Superior temporal gyrus (tissue), 1 donor: ENCODE measurements around the gene P2RY14.

ENCODE experiments used
- DNase-seq: peaks from one replicate; pipeline ENCODE4 v3.0.0-alpha.2; 2016; ENCODE audit errors: extremely low spot score

The P2RY14 gene

DNA sequence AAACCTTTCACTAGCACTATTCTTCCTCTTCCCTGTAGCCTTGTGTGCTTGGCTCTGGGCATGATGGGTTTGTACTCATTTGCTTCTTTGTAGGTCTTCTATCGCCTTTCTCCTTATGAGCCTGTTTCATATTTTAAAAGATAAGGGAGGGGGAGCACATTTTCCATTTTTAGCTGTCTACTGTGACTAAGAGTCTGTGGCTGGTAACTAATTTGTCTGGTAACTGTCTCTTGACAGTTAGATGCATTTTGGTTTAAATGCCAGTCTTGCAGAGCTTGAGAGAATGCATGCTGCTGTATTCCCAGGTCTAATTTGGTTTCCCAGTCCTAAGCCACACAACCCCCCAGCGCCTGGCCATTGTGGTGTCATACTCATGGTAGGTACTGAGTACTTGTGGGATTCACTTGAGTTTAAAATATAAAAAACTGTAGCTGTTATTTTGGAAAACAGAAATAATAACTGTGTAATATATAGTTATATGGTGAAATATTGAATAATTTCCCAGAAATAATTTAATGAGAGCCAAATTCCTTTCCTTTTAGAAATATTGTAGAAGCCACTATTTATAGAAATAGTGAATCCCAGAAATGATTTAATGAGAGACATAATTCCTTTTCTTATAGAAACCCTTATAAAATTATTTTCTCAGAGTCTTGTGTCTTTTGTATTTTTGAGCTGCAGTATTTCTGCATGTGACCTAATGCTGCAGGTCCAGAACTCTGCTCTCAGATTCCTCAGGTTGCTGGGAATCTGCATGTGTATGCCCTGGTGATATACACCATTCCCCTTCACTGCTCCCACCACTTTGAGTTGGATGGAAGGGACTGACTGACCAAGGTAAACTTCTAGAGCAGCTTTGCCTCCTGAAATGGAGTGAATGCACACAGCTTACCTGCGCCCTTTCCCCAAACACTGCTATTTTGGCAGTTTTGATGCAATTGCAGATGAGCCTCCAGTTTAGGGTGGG lies 61.4 kb downstream of the P2RY14 start:
- no peak for DNase-seq

DNA sequence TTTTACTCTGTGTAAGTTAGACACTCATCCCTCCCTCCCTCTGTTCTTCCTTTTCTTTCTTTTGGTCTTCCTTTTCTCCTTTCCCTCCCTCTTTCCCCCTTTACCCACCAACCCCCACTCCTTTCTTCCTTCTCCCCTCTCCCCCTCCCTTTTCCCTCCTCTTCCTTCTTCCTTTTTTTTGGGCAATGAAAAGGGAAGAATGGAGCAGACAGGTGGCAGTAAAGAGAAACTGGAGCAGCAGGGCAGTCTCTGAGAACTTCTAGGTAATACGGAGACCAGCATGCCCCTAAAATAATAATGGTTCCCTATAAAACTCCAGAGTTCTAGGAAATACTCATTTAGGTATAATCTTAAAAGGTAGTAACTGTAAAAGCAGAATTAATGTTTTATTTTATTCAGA lies 63.9 kb downstream of the P2RY14 start:
- DNase-seq = no peak

DNA sequence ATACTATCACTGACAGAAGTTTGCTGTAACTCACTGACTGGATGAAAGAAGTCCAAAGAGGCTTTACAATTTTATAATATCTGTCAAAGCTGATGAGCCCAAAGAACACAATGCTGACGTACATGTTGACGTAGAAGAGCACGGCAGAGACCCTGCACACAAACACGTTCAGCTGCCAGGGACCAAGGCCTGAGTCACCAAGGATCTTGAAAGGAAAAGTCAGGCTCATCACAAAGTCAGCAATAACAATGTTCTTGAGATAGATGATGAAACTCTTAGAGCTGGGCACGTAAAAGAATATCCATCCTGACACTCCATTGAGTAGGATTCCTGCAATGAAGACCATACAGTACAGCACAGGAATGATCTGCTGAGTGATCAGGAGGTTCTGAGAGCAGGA lies 64.5 kb downstream of the P2RY14 start:
- DNase-seq = no peak

DNA sequence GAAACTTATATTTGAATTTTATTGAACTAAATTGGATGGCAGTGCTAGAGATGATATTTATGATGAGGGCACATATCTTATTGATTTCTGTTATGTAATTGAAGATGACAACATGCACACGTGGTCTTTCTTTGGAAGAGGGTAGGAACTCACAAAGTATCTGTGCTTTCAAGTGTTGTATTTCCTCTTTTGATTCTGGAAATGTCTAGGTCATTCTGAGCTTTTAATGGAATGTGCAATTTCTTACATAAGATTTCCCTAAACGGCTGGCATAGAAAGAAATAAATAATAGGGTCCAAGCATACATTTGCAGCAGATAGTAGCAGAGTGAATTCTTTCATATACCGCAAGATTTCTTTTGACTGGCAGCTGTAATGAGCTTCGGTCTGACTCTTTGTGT lies 65.2 kb downstream of the P2RY14 start:
- DNase-seq = no peak

DNA sequence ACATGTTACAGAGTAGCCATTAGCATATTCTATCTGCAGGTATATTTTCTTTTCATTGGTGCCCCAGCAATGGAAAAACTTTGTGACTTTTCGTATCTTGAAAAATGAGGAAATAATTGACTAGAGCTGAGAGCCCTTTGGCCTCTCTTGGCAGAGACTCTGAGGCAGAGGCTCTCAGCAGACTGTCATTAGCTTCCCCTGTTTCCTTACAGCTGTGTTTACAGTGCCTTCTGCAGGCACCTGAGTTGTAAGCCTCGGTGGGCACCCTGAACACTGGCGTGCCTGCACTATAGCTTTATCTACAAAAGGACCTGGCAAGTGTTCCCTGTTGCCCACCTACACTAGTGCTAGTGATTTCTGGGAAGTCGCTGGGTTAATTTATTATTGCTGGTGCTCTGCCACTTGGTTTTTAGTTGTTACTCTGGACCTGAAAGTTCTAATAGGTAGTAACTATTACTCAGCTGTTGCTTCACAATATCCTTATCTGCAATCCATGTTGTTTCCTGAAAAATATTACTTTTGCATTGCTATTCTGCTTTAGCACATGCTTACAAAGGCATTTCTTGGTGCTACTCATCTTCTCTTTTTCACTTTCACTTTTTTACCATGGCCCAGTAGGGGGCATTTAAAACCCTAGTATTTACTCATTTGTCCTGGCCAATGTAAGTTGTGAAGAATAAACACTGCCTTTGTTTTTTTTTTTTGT lies 67.5 kb downstream of the P2RY14 start:
- no peak for DNase-seq

DNA sequence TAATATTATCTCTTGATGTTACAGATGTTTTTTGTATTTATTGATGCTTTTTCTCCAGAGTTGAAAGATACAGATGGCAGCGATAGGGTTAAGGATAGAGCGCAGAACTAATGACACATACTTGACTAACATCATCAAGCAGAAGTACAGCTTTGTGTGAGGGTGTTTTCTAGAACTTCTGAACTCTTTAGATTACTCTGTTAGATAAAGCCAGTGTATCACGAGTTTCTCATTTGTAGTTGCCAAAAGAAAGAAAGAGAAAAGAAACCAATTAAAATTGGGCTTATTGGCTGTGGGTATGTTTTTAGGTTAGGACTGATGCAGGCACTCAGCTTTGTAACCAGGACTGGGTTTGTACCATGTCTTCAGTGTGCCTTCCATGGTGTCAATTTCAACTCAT lies 68.7 kb downstream of the P2RY14 start:
- DNase-seq = no peak

DNA sequence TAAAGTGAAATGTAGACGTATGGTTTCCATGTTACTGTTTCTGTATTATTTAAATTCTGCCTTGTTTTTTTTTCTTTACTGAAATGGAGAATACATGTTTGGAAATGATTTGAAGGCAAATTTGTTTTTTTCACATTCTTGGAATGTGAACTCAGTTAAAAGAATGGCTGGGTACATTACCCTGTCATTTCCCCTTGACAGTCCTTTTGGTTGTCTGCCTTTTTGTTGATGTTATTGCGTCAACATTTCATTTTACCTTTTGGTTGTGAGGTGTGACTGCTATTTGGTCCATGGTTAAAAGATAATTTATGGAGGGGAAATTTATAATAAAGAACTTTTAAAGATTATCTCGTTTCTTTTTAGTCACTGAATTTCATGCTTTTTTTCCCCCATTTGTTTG lies 72.1 kb downstream of the P2RY14 start:
- no peak for DNase-seq

DNA sequence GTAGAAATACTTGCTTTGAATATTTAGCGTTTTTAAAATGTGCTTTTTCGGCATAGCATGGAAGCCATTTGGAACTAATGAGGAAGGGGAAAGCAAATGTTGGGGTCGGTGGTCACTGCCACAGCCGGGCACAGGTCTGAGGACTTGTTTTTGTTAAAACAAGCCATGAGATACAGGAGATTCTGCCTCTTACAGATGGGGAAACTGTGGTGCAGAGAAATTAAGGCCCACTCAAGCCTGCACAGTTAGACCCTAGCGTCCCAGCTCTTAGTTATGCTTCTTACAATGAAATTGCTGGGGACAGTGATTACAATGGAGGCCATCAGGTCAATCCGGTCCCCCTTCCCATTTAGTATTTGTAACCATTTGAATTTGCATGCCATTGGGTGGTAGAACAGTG lies 72.9 kb downstream of the P2RY14 start:
- no peak for DNase-seq

DNA sequence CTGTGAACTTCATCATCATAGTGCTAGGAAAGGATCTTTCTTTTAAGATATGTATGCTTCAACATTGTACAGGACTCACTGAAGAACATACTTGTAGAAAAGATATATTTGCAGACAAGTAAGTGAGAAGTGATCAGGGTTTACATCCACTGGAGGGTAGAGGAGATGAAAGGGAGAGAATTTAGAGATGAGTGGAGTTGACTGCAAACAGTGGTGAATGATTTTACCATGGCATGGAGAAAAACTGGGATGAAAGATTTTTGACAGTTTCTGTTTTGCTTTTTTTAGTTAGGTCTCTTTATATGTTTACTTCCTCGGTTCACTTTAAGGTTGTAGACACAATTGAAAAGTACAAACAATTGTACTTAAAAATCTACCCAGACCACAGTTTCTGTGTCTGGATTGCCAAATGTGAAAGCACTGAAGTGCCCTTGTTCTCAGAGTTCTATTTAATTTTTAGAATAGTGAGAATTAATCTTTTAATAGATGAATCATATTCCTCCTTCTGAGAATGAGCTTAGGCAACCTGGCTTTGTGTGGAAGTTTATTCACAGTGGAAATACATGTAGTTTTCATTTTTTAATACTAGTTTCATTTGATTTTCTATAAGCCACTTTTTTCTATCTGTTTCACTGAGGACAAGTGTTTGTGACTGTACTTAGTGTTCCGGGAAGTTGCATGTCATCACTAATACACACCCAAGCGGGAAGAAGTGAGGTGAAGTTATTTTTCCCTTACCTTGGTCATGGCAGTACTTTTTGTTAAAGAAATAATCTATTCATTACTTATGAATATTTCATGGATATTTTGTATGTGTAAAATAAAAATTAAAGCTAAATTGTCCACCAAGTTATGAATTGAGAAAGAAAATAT lies 73.6 kb downstream of the P2RY14 start:
- DNase-seq = no peak

DNA sequence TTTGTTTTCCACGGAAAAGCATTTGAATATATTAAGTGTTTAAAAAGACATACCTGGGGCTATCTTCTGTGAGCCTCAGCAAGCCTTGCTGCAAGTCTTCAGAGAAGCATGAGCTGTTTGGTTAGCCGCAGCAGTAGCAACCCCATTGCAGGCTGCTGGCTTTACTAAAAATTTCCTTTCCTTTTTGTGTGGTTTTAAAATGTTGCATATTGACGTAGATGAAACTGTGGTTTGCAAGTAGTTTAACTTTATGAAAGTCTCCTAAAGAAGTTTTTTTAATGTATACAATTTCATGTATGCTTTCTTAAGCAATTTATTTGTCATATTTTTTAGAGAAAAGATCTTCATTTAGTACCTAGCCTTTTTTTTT lies 75.3 kb downstream of the P2RY14 start, which contains the start of gene GPR171:
Gene GPR171, minus strand, starts transcription at position 166 of the 370 bp plus-strand sequence. CDS start 3,830 bp downstream, outside the sequence.
- DNase-seq = no peak

DNA sequence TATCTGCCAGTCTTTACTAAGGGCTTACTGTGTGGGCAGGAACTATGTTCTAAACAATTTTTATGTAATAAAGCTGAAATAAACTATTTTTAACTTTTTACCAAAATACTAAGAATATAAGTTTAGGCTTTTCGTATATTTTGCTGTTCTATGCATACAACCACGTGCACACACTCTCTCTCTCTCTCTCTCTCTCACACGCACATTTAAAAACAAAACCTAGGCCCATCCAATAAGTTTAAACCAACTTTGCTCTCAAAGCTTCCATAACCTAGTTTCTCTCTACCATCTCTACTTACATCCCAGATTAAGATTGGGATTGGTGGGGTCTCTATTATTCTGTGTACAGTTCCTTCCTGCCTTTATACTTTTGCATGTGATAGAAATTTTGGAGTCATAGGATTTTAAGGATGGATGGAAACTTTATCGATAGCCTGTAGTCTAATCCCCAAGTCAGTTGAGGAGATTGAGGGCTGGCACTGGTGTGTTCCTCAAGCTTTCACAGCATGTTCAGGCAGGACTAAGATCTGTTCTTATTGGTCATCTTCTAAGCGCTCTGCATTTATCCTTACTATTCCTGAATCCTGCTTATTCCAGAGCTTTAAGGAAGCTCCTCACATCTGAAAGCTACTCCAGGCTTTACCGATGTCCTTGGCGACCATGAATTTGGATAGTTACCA lies 77.2 kb downstream of the P2RY14 start:
- DNase-seq = no peak

DNA sequence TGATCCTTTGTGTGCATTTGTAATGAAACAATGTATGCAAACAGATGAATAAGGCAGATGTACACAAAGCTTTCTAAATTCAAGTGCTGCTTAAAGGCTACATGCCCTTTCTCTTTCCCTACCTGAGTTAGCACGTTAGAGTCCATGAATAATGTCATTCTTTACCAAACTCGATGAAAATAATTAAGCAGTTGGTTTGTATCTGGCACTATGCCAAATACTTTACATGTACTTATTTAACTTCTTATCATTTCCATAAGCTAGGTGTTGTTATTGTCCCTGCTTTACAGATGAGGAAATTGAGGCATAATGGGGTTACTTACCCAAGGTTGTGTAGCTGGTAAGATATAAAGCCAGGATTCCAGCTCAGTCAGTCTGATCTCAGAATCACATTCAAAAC lies 77.8 kb downstream of the P2RY14 start:
- DNase-seq = no peak

DNA sequence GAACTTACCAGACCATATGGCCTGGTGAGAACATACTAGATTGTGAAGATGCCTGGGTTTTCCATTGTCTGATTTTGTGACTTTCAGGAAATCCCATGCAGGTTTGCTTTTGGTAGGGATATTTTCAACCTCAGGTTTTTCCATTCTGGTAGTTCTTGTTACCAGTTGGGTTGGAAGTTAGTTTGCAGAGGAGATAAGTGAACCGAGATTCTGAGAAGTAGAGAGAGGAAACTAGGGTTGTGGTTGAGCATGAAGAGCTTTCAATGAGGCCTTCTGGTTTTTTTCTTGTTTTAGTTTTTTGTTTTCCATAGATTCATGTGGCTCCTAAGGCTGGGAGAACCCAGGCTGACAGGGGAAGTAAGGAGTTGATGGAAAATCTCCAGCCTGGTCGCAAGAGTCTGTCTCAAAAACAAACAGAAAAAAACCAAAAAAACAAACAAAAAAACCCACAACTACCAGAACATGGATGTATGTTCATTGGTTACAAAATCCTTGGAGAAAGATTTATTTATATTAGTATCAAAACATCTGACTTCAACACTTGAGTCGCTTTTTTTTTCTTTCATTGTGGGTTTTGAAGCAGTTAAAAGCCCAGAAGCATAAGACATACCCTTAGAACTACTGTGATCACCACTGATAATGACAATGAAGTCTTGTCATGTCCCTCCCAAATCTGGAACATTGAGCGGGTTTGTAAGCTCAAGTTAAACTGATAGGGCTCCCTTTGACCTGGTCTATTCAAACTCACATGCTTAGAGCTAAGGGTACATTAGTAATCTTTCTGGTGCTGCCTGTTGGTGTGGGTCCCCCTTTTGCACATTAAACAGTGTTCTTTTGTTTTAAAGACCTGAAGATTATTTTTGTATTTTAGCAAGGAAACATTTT lies 78.5 kb downstream of the P2RY14 start:
- DNase-seq = no peak

DNA sequence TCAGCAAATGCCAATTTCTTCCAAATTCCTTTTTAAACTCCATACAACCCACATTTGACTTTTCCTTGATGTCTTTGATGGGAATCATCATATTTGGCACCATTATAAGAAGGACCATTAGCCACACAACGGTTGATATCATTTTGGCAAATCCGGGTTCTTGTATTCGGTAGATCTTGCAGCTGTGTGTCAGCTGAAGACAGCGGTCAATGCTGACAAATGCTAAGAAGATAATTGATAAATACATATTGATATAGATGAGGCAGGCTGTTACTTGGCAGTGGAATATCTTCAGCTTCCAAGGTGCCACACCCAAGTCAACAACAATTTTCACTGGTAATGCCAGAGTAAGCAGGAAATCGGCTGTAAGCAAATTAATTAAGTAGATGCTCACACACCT lies 79.5 kb downstream of the P2RY14 start:
- no peak for DNase-seq

DNA sequence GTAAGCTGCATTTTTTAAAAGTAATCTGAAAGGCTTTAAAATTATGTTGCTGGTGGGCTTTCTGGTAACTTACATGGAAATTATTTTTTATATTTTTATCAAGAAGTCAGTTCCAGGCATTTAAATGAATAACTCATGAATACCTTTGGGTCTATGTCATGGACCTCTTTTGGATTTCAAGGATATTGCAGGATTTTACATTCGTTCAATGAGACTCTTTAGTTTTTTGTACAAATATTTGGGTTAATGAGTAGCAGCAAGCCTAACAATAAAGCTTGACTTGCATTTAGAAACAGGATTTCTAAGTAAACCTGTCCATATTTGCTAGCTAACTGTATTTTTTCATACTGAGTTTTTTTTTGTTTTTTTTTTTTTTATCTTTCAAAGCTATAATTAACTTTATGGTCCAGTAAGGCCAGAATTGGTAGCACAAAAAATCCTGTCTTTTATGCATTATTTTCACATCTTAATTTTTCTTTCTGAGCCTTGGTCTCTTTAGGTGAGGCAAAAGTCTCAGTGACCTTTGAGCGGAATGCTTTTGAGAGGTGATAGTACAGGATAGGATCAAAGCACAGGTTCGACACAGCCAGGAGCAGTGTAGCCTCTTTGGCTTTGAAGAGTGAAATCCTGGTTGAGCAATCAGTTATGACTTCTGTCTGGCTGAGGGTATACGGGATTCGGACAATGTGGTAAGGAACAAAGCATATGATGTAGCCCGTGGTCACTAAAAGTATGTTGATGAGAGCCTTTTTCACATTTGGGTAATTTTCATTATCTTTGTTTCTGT lies 80.2 kb downstream of the P2RY14 start:
- DNase-seq = no peak

DNA sequence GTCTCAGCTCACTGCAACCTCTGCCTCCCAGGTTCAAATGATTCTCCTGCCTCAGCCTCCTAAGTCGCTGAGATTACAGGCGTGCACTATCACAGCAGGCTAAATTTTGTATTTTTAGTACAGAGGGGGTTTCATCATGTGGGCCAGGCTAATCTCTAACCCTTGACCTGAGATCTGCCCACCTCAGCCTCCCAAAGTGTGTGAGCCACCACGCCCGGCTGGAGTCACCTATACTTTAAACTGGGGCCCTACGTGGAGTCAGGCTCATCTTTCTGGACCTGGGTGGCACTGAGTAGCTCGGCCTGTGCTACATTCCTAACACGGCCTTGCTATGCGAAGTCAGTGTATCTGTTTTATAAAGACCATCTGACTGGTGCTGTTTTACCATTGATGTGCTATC lies 81.1 kb downstream of the P2RY14 start:
- no peak for DNase-seq

DNA sequence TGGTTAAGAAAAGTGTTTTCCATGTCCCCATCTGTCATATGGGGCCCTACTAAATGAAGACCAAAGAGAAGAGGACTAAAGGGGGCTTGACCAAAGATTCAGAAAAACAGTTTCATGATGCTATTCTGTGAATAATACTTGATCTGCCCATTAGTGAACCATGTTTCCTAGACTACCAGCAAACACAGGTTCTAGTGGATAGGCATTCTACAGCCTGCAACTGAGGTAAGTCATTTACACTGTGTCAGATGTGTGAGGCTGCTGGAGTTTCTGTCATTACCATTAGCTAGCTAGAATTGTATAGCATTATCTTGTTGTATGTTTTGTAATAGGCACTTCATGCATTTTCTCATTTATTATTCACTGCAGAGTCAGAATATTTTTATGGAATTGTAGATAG lies 81.9 kb downstream of the P2RY14 start:
- DNase-seq = no peak

DNA sequence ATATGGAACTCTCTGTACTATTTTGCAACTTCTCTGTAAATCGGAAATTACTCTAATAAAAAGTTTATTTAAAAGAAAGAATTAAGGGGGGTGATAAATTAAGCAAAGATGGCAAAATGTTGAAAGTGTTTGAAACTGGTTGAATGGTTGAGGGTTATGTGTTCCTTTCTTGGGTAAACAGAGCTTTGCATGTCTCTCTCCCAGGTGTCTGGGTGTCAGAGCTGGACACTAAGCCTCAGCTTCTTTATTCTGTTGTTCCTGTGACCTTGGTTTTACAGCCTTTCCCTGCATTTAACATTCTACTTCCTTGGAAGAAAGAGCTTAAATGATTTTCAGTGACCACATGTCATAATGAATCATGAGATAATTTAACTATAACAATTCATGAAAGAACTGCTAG lies 82.5 kb downstream of the P2RY14 start:
- DNase-seq = no peak

DNA sequence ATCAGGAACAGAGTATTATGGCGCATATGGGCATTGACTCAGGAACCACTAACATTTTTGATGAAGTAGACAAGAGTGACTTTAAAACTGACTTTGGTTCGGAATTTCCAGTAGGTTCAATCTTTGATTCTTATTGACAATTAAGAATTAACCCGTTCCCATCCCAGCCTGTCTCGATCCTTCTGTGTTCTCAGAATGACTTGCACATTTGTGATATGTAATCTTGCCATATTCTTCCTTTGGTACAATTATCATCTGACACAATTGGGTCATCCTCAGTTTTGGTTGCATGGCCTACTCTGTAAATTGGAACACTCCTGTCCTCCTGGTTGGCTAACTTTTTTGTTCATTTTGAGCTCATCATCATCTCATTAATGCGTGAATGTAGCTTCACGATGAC lies 85.8 kb downstream of the P2RY14 start:
- DNase-seq = no peak

DNA sequence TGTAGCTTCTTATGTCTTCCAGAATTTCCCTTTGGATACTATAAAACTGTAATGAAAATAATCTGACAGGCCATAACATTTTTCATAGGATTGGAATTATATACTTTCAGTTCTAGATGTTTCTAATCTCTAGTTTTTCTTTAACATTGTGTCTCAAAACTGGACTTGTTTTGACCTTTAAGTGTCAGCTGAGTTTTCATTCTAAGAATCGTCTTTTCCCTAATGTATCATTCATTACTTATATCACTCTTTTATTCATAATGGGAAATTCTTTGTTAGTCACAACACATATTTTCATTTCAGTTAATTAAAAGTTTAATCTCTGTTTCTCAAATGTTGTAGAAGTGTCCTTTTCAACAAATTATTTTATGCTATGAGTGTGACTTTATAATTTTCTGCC lies 87.2 kb downstream of the P2RY14 start:
- DNase-seq = no peak
